Activated B cell treated with CpG ODN at 0.5 μM for 24 hours (primary cell): ENCODE results near the gene LRRD1. TPM values are rescaled to one million over a fixed set of nuclear protein-coding genes. Genes with fewer than 3 reads are reported as not detected.

ENCODE experiments used
- ATAC-seq: fragments of 200-7000 bp; cut with Tn5 transposase; one replicate; pipeline ENCODE4 v1.10.0; 2021; ENCODE audit warnings: low read depth, mild to moderate bottlenecking, moderate library complexity
- CTCF ChIA-PET: fragments of 350-600 bp; sonication (Branson Sonifier 250); formaldehyde crosslinking; loops from one replicate; lab custom pipeline; 2021; ENCODE audit warnings: antibody characterized with exemption; lab: Charles Lee
- POLR2A ChIA-PET: fragments of 350-600 bp; sonication (Branson Sonifier 250); formaldehyde crosslinking; loops from one replicate; lab custom pipeline; 2021; ENCODE audit warnings: antibody characterized with exemption; lab: Charles Lee
- DNase-seq: peaks from one replicate; pipeline ENCODE4 v3.0.0; 2022
- H3K27ac Mint-ChIP-seq: one replicate; pipeline ENCODE4 v1.8.0; 2020; ENCODE audit warnings: mixed read lengths
- H3K27me3 Mint-ChIP-seq: one replicate; pipeline ENCODE4 v1.8.0; 2021; ENCODE audit warnings: mixed read lengths
- H3K36me3 Mint-ChIP-seq: one replicate; pipeline ENCODE4 v1.8.0; 2021; ENCODE audit warnings: low read depth, mixed read lengths
- H3K4me1 Mint-ChIP-seq: one replicate; pipeline ENCODE4 v1.8.0; 2021; ENCODE audit warnings: mixed read lengths
- H3K4me3 Mint-ChIP-seq: one replicate; pipeline ENCODE4 v1.8.0; 2020; ENCODE audit warnings: mild to moderate bottlenecking, mixed read lengths
- H3K9me3 Mint-ChIP-seq: one replicate; pipeline ENCODE4 v1.8.0; 2020; ENCODE audit warnings: mixed read lengths
- CTCF ChIP-seq: fragments of 200-600 bp; IDR thresholded peaks from one replicate; pipeline ENCODE4 v1.8.0; 2022; ENCODE audit warnings: antibody characterized with exemption, mild to moderate bottlenecking
- intact Hi-C: fragments of 100-400 bp; cut with micrococcal nuclease; formaldehyde crosslinking; loops from one replicate; pipeline ENCODE4 v1.15.1; 2024
- total RNA-seq: library from RNA; stranded (reverse); gene quantifications from 2 replicates; pipeline ENCODE4 v1.2.3, GENCODE V29; 2022

LRRD1 gene
- total RNA-seq, 1 donor from 2014 or later, result not detected

GRCh38 chr7:92137557-92137956, 41.4 kb downstream of the LRRD1 start:
- DNase-seq (no peak), ATAC-seq (no peak)
- H3K36me3 Mint-ChIP-seq, result peaks cover 17% of the 10 kb centered on the region
- H3K9me3 Mint-ChIP-seq, result no peaks in the 10 kb centered on the region
- H3K27me3 Mint-ChIP-seq, result peaks cover 3% of the 10 kb centered on the region
- H3K4me1 Mint-ChIP-seq, result peaks cover 24% of the 10 kb centered on the region
- intact Hi-C loops, result loop anchor here (10.0 kb wide), 1 partner anchor 1543 kb away; the partner anchor contains the start of gene CDK14
- ChIA-PET POLR2A (interaction anchor here (1.4 kb wide), 1 partner anchor 108 kb away, joined by 3 read pairs; the partner anchor contains the start of genes ANKIB1 and KRIT1), CTCF (no interaction called here)
- TF ChIP-seq CTCF, result no peak
- H3K27ac Mint-ChIP-seq, result no peak overlapping the region
- H3K4me3 Mint-ChIP-seq, result no peak overlapping the region

GRCh38 chr7:92135052-92135889, 43.7 kb downstream of the LRRD1 start:
- Mint-ChIP-seq H3K36me3 (peaks cover 28% of the 10 kb centered on the region), H3K27ac (peak overlapping the region; percentile 100), H3K27me3 (no peaks in the 10 kb centered on the region), H3K4me3 (peak overlapping the region; percentile 99), H3K9me3 (no peaks in the 10 kb centered on the region), H3K4me1 (peaks cover 43% of the 10 kb centered on the region)
- intact Hi-C loops, result loop anchor here (1.0 to 10.0 kb wide), 3 partner anchors 43 to 1540 kb away; partner anchors contain the start of genes CDK14 and FAM133B
- no peak for ATAC-seq
- DNase-seq, result no peak
- CTCF ChIA-PET, result no interaction called here
- POLR2A ChIA-PET, result interaction anchor here (0.8 to 2.2 kb wide), 9 partner anchors 10 to 983 kb away, joined by 3 to 22 read pairs (median 4); partner anchors contain the start of genes AKAP9, ANKIB1, GATAD1 and KRIT1
- TF ChIP-seq CTCF, result no peak

GRCh38 chr7:92134271-92135051, 44.5 kb downstream of the LRRD1 start, which contains the start of gene CYP51A1:
CYP51A1 (minus strand) TSS chr7:92134477; CDS start chr7:92134364, 113 bp downstream.
- ATAC-seq, result peak; percentile 83
- peaks cover 47% of the 10 kb centered on the region for H3K4me1 Mint-ChIP-seq

GRCh38 chr7:92133737-92134270, 45.1 kb downstream of the LRRD1 start:
- CTCF ChIA-PET, result interaction anchor here (0.9 to 1.0 kb wide), 2 partner anchors 26 to 29 kb away, joined by 3 read pairs; no protein-coding TSS in a partner anchor

More at GRCh38 chr7:92134271-92135051, 44.5 kb downstream of the LRRD1 start, which contains the start of gene CYP51A1:
- no peak for TF ChIP-seq CTCF
- peaks cover 36% of the 10 kb centered on the region for H3K36me3 Mint-ChIP-seq
- H3K27me3 Mint-ChIP-seq, result no peaks in the 10 kb centered on the region
- peak within 1 kb of the TSS; percentile 100 for H3K27ac Mint-ChIP-seq
- CTCF ChIA-PET, result no interaction called here
- DNase-seq, result peak; percentile 97
- intact Hi-C loops, result loop anchor here (1.0 to 10.0 kb wide), 9 partner anchors 44 to 1540 kb away; partner anchors contain the start of genes AKAP9, CDK14, CDK6 and FAM133B
- H3K9me3 Mint-ChIP-seq, result no peaks in the 10 kb centered on the region
- peak within 1 kb of the TSS; percentile 99 for H3K4me3 Mint-ChIP-seq
- POLR2A ChIA-PET, result interaction anchor here (0.8 to 2.2 kb wide), 11 partner anchors 9 to 983 kb away, joined by 3 to 22 read pairs (median 4); partner anchors contain the start of genes AKAP9, ANKIB1, GATAD1 and KRIT1

More at GRCh38 chr7:92133737-92134270, 45.1 kb downstream of the LRRD1 start:
- TF ChIP-seq CTCF, result peak; percentile 31
- Mint-ChIP-seq H3K4me1 (peaks cover 47% of the 10 kb centered on the region), H3K36me3 (peaks cover 42% of the 10 kb centered on the region), H3K9me3 (no peaks in the 10 kb centered on the region), H3K4me3 (peak overlapping the region; percentile 99), H3K27me3 (no peaks in the 10 kb centered on the region), H3K27ac (peak overlapping the region; percentile 100)
- peak; percentile 38 for ATAC-seq
- POLR2A ChIA-PET, result interaction anchor here (0.9 to 1.9 kb wide), 7 partner anchors 46 to 394 kb away, joined by 3 to 17 read pairs (median 3); partner anchors contain the start of genes AKAP9, GATAD1, PEX1 and RBM48
- intact Hi-C loops, result loop anchor here (1.0 to 10.0 kb wide), 10 partner anchors 112 to 1787 kb away; partner anchors contain the start of genes AKAP9, CDK14, CDK6 and FAM133B
- DNase-seq, result peak; percentile 68
